Liver (tissue), 3 donors: Measurements from ENCODE around the gene TRIM63.

ENCODE experiments used
- FOXA1 ChIP-seq: IDR thresholded peaks from 2 replicates; pipeline ENCODE4 v1.6.1; 2016; ENCODE audit warnings: antibody characterized with exemption
- HNF4G ChIP-seq: IDR thresholded peaks from 2 replicates; pipeline ENCODE4 v1.6.1; 2016; ENCODE audit warnings: antibody characterized with exemption
- TAF1 ChIP-seq: conservative IDR thresholded peaks from 2 replicates; pipeline ENCODE4 v1.6.1; 2016; ENCODE audit warnings: antibody characterized with exemption, mild to moderate bottlenecking
- YY1 ChIP-seq: IDR thresholded peaks from 2 replicates; pipeline ENCODE4 v1.6.1; 2016; ENCODE audit warnings: antibody characterized with exemption, mild to moderate bottlenecking
- TF ChIP-seq, protein P1 (sequence below): IDR thresholded peaks from 2 replicates; pipeline ENCODE4 v1.6.1; 2016; ENCODE audit warnings: antibody characterized with exemption
- TF ChIP-seq, protein P2 (sequence below): fragments of 150-350 bp; IDR thresholded peaks from 2 replicates; pipeline ENCODE4 v1.5.1; 2017; ENCODE audit warnings: improper control_type of control experiment, low read depth, low read length; ENCODE audit not compliant: missing input control
- donor health status: healthy.
- donor health status: healthy.

DNA sequence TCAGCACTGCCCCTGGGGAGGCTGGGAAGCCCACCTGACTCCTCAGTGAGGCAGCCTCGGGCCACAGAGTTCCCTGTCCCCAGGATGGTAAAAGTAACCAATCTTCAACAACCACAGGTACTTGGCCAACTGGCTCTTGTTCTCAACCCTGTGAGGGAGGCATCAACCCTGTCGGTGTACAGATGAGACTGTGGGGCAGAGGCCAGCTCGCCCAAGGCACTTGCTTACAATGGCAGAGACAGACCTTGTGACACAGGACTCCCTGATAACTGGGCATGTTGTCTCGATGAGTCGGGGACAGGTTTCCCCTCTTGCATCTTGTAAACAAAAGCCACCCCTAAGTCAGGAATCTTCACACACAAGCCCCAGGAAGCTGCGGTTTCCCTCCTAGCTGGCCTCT lies 29.5 kb downstream of the TRIM63 start:
- TF ChIP-seq TAF1 (no peak), YY1 (no peak), HNF4G (no peak), FOXA1 (no peak)
- TF ChIP-seq, protein P1, sequence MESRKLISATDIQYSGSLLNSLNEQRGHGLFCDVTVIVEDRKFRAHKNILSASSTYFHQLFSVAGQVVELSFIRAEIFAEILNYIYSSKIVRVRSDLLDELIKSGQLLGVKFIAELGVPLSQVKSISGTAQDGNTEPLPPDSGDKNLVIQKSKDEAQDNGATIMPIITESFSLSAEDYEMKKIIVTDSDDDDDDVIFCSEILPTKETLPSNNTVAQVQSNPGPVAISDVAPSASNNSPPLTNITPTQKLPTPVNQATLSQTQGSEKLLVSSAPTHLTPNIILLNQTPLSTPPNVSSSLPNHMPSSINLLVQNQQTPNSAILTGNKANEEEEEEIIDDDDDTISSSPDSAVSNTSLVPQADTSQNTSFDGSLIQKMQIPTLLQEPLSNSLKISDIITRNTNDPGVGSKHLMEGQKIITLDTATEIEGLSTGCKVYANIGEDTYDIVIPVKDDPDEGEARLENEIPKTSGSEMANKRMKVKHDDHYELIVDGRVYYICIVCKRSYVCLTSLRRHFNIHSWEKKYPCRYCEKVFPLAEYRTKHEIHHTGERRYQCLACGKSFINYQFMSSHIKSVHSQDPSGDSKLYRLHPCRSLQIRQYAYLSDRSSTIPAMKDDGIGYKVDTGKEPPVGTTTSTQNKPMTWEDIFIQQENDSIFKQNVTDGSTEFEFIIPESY = no peak
- TF ChIP-seq, protein P2, sequence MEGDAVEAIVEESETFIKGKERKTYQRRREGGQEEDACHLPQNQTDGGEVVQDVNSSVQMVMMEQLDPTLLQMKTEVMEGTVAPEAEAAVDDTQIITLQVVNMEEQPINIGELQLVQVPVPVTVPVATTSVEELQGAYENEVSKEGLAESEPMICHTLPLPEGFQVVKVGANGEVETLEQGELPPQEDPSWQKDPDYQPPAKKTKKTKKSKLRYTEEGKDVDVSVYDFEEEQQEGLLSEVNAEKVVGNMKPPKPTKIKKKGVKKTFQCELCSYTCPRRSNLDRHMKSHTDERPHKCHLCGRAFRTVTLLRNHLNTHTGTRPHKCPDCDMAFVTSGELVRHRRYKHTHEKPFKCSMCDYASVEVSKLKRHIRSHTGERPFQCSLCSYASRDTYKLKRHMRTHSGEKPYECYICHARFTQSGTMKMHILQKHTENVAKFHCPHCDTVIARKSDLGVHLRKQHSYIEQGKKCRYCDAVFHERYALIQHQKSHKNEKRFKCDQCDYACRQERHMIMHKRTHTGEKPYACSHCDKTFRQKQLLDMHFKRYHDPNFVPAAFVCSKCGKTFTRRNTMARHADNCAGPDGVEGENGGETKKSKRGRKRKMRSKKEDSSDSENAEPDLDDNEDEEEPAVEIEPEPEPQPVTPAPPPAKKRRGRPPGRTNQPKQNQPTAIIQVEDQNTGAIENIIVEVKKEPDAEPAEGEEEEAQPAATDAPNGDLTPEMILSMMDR = no peak
